HT1080 (cell line): ENCODE data around the gene EEF1A1. TPM values are rescaled to one million over a fixed set of nuclear protein-coding genes. Genes with fewer than 3 reads are reported as not detected.
"Not testable (repeated sequence)": the region's sequence is repeated elsewhere in the genome, so short reads cannot be mapped to it uniquely, and the experiment has no call there.

Source experiments
- DNase-seq: peaks from one replicate; pipeline ENCODE4 v3.0.0-alpha.2; 2015; ENCODE audit warnings: low read depth
- total RNA-seq: library from RNA; depleted of rRNA; stranded (reverse); fragments of >200 nt; shearing (Covaris generic); gene quantifications from 2 replicates; pipeline ENCODE4 v1.2.3, GENCODE V29; 2014

EEF1A1 gene
- total RNA-seq, 1 experiment from 2014 or later = 11,589 TPM

DNA sequence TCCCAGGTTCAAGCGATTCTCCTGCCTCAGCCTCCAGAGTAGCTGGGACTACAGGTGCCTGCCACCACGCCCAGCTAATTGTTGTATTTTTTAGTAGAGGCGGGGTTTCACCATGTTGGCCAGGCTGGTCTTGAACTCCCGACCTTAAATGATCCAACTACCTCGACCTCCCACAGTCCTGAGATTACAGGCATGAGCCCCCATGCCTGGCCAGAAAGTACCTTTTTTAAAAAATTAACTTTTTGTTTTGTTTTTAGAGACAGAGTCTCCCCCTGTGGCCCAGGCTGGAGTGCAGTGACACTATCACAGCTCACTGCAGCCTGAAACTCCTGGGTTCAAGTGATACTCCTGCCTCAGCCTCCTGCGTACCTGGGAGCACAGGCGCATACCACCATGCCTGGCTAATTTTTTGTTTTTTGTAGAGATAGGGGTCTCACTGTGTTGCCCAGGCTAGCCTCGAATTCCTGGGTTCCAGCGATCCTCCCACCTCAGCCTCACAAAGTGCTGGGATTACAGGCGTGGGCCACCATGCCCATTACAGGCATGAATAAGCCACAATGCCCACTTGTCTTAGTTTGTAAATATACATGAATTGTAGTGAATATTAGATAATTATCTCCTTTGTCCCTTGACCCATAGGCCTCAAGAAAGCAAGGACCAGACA lies 17.4 kb upstream of the EEF1A1 start:
- no peak for DNase-seq

DNA sequence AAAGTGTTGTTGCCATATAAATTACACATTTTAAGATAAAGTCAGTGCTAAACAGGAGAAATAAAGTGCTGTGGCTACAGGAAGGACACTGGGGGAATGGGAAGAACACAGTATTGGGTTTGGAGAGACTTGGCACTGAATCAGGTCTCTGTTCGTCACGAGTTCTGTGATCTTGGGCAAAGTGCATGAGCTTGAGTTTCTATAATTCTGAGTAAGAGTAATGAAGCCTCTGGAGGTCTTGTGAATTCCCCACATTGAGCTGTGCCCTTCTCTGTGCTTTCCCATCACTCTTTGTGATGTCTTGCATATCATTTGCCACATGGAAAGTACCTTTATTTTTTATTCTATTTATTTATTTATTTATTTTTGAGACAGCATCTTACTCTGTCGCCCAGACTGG lies 16.8 kb upstream of the EEF1A1 start:
- no peak for DNase-seq

DNA sequence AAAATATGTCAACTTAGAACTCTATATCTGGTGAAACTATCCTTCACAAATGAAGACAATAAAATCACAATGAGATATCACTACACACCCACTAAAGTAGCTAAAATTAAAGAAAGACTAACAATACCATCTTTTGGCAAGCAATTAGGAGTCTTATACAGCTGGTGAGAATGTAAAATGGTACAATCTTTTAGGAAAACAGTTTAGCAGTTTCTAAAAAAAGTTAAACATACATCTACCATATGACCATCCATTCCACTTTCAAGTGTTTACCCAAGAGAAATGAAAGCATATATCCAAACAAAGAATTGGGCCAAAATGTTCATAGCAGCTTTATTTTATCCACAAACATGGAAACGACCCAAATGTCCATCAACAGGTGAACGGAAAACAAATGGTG lies 13.8 kb upstream of the EEF1A1 start:
- DNase-seq = no peak

DNA sequence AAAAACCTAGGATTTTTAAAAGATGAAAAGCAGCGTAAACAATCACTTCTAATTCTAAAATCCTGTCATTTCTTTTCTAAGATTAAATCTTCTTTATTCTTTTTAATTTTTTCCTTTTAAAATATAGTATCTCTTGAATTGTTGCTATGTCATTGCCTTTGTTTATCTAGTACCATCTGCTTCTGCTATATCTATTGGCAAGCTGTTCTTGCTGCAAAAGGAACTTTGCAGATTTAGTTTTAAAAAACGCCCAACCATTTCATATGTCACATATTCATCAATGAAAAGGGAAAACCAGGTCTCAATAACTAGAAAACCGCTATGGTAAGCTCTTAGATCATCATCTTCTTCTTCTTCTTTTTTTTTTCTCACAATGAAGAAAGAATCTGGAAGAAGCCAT lies 11.5 kb upstream of the EEF1A1 start:
- DNase-seq = no peak

DNA sequence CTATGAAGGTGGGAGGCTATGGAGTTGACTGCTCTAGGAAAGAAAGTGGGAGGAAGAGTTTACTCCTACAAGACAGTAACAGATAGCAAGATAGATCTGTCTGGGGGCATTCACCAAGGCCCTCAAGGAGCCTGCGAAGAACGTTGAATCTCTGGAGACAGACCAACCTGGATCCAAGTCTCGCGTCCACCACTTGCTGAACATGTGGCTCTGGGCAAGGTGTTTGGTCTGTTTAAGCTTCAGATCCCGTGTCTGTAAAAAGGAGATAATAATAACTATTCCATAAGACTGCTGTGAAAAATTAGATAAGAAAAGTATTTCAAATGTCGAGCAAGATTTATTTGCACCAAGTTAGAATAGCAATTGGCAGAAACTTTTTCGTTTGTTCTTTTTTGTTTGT lies 8.1 kb upstream of the EEF1A1 start:
- DNase-seq = no peak

DNA sequence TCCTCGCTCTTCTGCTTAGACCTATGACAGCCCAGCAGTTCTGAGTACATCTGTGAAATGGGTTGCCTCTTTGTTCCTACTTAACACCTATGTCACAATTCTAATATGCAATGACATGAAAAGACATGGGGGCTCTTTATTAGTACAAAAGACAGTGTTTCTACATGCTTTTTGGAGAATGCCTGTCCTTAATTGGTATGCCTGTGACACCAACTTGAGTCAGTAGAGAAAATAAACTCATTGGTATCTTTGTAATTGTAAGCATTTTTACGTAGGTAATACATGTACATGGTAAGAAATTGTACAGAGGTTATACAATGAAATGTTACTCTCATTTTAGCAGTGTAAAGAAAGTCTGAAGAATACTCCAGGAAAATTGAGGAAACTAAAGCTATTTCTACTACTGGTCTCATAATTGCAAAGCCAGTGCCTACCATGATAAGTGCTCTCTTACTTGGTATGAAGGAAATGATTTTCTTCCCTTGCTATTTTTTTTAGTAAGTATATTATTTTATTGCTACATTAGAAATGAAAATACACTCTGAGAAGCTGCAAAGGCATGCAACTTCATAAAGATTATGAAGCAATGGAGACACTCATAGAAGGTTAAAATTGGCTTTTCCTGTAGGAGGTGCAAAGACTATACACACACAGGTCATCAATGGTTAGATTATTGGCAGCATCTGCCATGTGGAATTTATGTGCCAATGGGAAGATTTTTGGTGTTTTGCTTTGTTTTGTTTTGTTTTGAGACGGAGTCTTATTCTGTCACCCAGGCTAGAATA lies 4.9 kb upstream of the EEF1A1 start:
- no peak for DNase-seq

DNA sequence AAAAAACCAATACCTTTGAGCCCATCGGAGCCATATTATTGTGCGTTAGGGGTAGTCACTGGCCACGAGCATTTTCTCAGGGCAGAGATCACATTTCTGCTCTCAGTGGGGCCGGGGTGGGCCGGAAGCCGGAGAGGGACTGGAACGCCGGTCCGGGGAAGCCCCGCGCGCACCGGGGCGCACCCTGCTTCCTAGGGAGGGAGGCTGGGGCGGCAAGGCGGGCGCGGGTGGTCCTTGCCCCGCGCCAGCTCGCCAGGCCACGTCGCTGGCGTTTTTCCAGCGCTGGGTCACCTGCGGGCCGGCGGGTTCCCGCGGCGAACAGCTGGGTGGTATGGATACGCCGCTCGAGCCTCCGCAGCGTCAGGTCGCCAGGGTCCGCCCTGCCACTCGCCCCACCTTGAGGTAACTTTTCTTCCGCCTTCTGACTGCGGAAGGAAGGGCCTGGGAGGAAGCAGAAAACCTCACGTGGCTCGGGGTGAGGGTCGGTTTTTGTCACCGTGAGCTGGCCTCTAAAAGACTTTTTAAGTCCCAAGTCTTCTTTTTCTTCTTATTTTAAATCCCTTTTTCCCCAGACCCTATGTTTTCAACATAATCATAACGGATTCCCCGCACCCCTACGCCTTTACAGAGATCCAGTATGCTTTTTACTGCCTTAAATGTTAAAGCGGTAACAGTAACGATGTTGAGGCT lies 2.7 kb upstream of the EEF1A1 start:
- DNase-seq = no peak

DNA sequence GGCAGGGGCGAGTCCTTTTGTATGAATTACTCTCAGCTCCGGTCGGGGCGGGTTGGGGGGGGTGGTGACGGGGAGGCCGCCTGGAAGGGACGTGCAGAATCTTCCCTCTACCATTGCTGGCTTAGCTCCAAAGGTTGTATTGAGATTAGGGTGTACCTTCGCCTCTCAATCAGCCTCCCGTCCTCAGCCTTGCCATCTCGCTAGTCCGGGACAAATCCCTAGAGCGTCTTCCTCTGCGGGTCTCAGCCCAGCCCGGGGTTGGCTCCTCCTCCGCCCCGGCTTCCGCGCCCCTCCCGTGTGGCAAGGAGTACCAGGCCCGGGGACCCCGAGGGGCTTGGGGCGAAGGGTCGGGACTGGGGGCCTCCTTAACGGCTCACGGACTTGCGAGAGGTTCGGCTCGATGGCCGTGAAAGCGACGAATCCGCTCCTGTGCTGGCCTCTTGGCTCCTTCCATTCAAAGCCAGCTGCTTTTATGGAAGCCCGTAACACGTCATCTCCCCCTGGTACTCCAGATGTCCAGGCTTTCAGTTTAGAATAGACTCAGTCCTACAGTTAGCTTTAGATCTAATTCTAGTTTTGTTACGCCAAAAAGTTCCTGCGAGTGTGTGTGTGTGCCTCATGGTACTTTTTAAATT lies 636 bp upstream of the EEF1A1 start:
- no peak for DNase-seq

DNA sequence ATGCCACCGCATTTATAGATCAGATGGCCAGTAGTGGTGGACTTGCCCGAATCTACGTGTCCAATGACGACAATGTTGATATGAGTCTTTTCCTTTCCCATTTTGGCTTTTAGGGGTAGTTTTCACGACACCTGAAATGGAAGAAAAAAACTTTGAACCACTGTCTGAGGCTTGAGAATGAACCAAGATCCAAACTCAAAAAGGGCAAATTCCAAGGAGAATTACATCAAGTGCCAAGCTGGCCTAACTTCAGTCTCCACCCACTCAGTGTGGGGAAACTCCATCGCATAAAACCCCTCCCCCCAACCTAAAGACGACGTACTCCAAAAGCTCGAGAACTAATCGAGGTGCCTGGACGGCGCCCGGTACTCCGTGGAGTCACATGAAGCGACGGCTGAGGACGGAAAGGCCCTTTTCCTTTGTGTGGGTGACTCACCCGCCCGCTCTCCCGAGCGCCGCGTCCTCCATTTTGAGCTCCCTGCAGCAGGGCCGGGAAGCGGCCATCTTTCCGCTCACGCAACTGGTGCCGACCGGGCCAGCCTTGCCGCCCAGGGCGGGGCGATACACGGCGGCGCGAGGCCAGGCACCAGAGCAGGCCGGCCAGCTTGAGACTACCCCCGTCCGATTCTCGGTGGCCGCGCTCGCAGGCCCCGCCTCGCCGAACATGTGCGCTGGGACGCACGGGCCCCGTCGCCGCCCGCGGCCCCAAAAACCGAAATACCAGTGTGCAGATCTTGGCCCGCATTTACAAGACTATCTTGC lies 725 bp downstream of the EEF1A1 start:
- DNase-seq = peak; percentile 85

DNA sequence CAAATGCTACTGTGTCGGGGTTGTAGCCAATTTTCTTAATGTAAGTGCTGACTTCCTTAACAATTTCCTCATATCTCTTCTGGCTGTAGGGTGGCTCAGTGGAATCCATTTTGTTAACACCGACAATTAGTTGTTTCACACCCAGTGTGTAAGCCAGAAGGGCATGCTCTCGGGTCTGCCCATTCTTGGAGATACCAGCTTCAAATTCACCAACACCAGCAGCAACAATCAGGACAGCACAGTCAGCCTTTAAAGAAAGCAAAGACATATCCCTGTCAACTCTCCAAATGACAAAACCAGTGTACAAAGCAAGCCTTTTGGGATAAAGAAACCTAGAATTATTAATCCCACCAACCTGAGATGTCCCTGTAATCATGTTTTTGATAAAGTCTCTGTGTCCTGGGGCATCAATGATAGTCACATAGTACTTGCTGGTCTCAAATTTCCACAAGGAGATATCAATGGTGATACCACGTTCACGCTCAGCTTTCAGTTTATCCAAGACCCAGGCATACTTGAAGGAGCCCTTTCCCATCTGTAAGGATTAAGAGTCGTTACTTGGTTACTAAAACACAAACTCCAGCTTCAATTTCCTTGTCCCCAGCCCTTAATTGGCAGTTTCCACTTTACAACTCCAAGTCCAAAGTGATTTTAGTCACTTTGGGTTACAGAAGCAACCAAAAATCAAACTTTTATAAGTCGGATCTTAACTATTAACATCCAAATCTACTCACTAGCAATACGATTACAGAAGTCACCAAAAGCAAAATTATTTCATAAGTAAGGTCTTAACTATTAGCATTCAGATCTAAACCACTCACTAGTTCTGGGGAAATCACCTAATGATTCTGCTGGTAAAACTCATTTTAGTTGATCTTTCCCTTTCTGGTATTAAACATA lies 1.6 kb downstream of the EEF1A1 start:
- DNase-seq = peak; percentile 14

DNA sequence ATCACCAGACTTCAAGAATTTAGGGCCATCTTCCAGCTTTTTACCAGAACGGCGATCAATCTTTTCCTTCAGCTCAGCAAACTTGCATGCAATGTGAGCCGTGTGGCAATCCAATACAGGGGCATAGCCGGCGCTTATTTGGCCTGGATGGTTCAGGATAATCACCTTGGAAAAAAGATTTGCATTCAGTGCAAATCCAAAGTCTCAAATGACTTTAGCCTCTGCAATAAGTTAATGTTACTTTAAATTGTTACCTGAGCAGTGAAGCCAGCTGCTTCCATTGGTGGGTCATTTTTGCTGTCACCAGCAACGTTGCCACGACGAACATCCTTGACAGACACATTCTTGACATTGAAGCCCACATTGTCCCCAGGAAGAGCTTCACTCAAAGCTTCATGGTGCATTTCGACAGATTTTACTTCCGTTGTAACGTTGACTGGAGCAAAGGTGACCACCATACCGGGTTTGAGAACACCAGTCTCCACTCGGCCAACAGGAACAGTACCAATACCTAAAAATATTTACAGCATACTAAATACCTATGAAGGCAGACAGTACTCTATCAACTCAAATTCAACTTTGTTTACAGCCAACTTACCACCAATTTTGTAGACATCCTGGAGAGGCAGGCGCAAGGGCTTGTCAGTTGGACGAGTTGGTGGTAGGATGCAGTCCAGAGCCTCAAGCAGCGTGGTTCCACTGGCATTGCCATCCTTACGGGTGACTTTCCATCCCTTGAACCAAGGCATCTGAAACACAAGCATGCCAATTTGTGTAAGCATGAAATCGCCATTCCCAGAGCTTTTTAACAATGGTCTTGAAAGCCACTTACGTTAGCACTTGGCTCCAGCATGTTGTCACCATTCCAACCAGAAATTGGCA lies 2.5 kb downstream of the EEF1A1 start:
- DNase-seq = not testable (repeated sequence)

DNA sequence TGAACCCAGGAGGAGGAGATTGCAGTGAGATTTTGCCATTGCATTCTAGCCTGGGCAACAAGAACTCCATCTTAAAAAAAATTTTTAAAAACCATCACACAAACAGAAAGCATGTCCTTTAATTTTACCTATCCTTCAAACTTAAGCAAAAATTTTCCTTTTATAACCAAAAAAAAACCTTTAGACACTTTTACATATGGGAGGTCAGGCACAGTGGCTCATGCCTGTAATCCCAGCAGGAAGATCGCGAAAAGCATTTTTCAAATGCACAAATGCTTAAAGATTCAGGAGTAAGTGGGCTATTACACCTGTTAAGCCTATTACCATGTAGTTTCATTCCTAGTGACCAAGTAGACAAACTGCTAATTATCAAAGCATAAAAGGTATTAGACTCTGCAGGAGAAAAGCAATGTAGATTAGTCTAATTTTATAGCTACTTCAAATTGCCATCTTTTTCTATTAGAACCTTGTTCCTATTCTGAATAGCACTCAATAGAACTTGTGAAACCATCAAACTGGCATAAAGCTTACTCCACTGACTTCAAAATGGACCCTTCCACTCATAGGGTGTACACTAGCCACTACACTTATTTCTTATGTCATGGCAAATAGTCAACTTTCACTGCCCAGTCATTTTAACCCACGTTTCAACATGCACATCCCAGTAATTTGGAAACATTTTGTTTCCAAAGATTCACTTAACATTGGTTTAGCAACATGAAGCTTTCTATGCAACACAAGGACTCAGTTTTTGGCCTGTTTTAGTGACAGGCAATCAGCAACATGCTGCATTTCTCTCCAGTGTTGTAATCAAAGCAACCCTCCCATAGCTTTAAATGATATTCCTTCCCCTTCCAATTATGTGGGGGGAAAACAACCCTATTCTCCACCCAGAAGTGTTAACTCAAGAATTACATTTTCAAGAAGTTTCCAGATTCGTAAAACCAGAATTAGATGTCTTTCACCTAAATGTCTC lies 4.0 kb downstream of the EEF1A1 start:
- peak; percentile 20 for DNase-seq

DNA sequence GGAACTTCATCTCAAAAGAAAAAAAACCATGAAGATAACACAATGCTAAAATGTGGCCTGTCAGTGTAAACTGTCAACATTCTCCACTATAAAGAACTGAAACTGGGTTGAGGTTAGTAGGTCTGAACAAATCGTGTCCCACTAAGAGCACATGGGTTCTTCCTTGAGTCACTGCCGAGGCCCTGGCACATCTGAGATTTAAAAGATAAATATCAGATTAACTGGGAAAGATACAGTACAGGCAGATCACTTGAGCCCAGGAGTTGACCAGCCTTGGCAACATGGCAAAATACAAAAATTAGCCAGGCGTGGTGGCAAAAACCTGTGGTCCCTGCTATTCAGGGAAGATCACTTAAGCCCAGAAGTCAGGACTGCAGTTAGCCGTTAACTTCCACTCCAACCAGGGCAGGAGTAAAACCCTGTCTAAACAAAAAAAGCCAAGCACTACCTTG lies 5.6 kb downstream of the EEF1A1 start:
- peak; percentile 52 for DNase-seq

DNA sequence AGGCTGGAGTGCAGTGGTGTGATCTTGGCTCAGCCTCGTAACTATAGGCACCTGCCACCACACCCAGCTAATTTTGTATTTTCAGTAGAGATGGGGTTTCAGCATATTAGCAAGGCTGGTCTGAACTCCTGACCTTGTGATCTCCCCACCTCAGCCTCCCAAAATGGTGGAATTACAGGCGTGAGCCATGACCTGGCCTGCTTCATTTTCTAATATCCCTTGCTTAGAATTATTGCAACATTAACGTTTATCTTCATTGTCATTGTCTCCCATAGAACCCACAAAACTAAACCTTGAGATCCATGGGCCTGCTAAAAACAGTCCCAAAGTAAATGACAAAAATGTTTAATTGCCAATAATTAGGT lies 6.1 kb downstream of the EEF1A1 start:
- DNase-seq = no peak

DNA sequence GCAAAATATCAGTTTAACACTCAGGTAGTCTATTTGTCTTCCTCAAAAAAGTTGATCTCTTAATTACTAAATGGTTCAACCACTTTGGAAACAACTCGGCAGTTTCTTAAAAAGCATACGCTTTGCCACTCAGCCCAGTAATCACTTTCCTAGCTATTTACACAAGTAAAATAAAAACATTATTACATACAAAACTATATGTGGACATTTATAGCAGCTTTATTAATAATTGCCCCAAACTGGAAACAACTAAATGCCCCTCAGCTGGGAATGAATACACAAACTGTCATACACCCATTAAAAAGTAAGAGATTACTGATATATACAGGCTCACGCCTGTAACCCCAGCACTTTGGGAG lies 7.4 kb downstream of the EEF1A1 start:
- DNase-seq = no peak

DNA sequence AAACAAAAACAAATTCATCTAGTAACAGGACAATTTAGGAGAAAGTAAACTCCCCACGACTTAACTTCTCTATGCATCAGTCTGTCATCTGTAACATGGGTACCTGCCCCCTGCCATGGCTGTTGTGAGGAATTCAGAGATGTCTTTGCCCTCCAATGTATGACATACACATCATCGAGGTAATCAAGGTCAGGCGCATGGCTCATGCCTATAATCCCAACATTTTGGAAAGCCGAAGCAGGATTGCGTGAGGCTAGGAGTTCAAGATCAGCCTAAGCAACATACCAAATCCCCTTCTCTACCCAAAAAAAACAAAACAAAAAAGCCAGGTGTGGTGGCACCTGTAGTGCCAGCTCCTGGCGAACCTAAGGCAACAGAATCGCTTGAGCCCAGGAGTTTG lies 9.0 kb downstream of the EEF1A1 start:
- DNase-seq = no peak

DNA sequence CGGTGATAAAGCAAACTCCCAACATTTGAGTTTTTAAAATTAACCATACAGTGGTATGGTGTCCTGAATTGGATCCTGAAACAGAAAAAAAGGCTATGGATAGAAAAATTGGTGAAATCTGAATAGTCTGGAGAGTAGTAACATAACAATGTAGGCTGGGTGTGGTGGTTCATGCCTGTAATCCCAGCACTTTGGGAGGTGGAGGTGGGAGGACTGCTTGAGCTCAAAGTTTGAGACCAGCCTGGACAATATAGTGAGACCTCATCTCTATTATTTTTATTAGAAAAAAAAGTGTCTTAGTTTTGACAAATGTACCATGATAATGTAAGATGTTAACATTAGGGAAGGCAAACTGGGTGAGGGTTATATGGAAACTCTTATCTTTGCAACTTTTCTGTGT lies 11.0 kb downstream of the EEF1A1 start:
- DNase-seq = no peak

DNA sequence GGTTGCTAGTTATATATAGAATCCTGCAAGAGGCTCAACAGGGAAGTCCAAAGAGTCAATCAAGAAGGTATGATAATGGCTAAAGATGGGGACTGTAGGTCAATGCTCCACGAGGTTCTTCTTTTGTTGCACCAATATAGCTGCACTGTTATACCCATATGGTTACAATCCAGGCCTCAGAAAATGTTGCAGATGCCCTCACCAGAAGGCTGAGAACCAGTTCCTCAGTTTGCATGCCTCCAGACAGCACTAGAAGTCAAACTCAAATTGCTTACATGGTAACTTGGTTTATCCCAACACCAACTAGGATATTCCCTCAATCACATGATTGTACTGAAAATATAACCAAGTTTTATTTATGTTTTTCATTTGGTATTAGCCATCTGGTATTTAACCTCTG lies 12.1 kb downstream of the EEF1A1 start:
- no peak for DNase-seq
